Testis (tissue), 2 donors: Measurements from ENCODE around the gene ANKS1B.

Source experiments
- CTCF ChIP-seq, 3 experiments: fragments of 450-650 bp in 2 of 3; fragments of 200-600 bp in 1 of 3; sonication (generic) in 1 of 3; IDR thresholded peaks; one replicate each; pipeline ENCODE4 v1.5.1; 2016 to 2019; ENCODE audit warnings: antibody characterized with exemption in 3 of 3, mild to moderate bottlenecking in 2 of 3, moderate library complexity in 1 of 3
- POLR2A ChIP-seq: fragments of 450-650 bp; IDR thresholded peaks from one replicate; pipeline ENCODE4 v1.6.1; 2017; ENCODE audit warnings: antibody characterized with exemption, mild to moderate bottlenecking, moderate library complexity

- TF ChIP-seq POLR2A: no peak
- TF ChIP-seq CTCF (IDR thresholded peaks at IDR 0.05): no peak
Observed at GRCh38 chr12:98896938-98897337, 1087.8 kb downstream of the ANKS1B start.
